ENCODE data around the gene ATXN1.

DNA sequence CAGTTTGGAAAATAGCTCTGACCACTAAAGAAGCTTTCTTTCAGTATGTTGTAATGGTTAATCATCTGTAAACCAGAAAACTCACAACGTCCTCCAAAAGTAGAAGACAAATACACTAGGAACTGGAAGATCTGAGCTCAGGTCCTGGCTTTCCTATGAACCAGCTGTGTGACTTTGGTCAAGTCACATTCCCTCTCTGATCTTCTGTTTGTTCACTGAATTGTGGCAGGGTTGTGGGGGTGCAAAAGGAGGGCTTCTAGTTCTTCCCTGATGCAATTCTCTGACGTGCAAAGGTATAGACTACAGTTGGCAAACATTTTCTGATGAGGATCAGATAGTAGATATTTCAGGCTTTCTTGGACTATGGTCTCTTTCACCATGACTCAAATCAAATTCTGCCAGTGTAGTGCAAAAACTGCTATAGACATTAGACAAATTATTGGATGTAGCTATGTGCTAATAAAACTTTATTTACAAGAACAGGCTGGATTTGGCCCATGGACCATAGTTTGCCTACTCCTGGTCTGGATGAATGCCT lies 44.9 kb downstream of the ATXN1 start:
- TF ChIP-seq, protein P1, sequence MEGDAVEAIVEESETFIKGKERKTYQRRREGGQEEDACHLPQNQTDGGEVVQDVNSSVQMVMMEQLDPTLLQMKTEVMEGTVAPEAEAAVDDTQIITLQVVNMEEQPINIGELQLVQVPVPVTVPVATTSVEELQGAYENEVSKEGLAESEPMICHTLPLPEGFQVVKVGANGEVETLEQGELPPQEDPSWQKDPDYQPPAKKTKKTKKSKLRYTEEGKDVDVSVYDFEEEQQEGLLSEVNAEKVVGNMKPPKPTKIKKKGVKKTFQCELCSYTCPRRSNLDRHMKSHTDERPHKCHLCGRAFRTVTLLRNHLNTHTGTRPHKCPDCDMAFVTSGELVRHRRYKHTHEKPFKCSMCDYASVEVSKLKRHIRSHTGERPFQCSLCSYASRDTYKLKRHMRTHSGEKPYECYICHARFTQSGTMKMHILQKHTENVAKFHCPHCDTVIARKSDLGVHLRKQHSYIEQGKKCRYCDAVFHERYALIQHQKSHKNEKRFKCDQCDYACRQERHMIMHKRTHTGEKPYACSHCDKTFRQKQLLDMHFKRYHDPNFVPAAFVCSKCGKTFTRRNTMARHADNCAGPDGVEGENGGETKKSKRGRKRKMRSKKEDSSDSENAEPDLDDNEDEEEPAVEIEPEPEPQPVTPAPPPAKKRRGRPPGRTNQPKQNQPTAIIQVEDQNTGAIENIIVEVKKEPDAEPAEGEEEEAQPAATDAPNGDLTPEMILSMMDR (IDR thresholded peaks at IDR 0.05; ENCODE audit: low read depth, low read length): no peak
- no peak for TF ChIP-seq EZH2phosphoT487 (IDR thresholded peaks at IDR 0.05; ENCODE audit: low read depth)
